Measurements from ENCODE around the gene PLCXD1.

PLCXD1 gene

GRCh38 chrX:291411-291901 is 10.3 kb downstream of the PLCXD1 start:
- H3K36me3 ChIP-seq, result peaks cover 64% of the 10 kb centered on the region
- no peak overlapping the region for H3K27ac ChIP-seq
- H3K4me3 ChIP-seq (ENCODE audit: low read depth in 1 of 2, low read length in 1 of 2), result no peak overlapping the region
- TF ChIP-seq, protein P1, sequence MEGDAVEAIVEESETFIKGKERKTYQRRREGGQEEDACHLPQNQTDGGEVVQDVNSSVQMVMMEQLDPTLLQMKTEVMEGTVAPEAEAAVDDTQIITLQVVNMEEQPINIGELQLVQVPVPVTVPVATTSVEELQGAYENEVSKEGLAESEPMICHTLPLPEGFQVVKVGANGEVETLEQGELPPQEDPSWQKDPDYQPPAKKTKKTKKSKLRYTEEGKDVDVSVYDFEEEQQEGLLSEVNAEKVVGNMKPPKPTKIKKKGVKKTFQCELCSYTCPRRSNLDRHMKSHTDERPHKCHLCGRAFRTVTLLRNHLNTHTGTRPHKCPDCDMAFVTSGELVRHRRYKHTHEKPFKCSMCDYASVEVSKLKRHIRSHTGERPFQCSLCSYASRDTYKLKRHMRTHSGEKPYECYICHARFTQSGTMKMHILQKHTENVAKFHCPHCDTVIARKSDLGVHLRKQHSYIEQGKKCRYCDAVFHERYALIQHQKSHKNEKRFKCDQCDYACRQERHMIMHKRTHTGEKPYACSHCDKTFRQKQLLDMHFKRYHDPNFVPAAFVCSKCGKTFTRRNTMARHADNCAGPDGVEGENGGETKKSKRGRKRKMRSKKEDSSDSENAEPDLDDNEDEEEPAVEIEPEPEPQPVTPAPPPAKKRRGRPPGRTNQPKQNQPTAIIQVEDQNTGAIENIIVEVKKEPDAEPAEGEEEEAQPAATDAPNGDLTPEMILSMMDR (IDR thresholded peaks at IDR 0.05), result no peak
- no peaks in the 10 kb centered on the region for H3K27me3 ChIP-seq
- H3K4me1 ChIP-seq (ENCODE audit: control insufficient read depth in 1 of 2, insufficient read depth in 1 of 2, low read depth in 1 of 2, low read length in 1 of 2), result no peaks in the 10 kb centered on the region
- no peaks in the 10 kb centered on the region for H3K9me3 ChIP-seq

DNA sequence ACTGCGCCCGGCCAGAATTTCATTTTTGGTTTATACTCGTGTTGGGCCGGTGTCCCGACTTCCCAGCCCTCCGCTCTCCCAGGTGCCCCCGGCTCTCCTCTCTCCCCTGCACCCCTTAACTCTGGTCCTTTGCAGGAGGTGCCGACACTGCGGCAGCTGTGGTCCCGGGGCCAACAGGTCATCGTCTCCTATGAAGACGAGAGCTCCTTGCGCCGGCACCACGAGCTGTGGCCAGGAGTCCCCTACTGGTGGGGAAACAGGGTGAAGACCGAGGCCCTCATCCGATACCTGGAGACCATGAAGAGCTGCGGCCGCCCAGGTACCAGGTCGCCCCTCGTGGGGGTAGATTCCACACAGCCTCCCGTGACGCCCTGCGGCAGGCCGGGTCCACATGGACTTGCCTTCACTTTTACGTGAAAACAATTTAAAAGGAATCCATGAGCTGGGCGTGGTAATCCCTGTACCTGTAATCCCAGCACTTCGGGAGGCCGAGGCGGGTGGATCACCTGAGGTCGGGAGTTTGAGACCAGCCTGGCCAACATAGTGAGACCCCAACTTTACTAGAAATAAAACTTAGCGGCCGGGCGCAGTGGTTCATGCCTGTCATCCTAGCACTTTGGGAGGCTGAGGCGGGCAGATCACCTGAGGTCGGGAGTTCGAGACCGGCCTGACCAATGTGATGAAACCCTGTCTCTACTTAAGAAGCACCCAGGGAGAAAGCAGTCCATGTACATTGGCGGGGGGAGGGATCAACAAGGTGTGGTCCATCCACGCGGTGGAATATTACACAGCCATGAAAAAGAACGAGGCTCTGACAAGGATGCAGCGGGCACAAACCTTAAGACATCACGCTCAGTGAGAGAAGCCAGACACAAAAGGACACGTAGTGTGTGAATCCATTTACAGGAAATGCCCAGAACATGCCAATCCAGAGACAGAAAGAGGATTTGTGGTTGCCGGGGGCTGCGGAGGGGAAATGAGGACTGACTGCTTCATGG is 12.0 kb downstream of the PLCXD1 start:
- Histone ChIP-seq H3K4me1 (ENCODE audit: control insufficient read depth in 1 of 2, insufficient read depth in 1 of 2, low read depth in 1 of 2, low read length in 1 of 2) (no peaks in the 10 kb centered on the region), H3K27me3 (no peaks in the 10 kb centered on the region), H3K27ac (no peak overlapping the region), H3K4me3 (ENCODE audit: low read depth in 1 of 2, low read length in 1 of 2) (no peak overlapping the region), H3K9me3 (no peaks in the 10 kb centered on the region), H3K36me3 (peaks cover 60% of the 10 kb centered on the region)
- TF ChIP-seq, protein P1 (IDR thresholded peaks at IDR 0.05), result no peak

- Histone ChIP-seq H3K27ac (no peak overlapping the region), H3K4me3 (ENCODE audit: low read depth in 1 of 2, low read length in 1 of 2) (no peak overlapping the region), H3K9me3 (no peaks in the 10 kb centered on the region), H3K4me1 (ENCODE audit: control insufficient read depth in 1 of 2, insufficient read depth in 1 of 2, low read depth in 1 of 2, low read length in 1 of 2) (no peaks in the 10 kb centered on the region), H3K36me3 (peaks cover 53% of the 10 kb centered on the region), H3K27me3 (no peaks in the 10 kb centered on the region)
- TF ChIP-seq, protein P1 (IDR thresholded peaks at IDR 0.05), result no peak
Measured at GRCh38 chrX:295136-295535, 14.0 kb downstream of the PLCXD1 start.

GRCh38 chrX:298993-299392 is 17.8 kb downstream of the PLCXD1 start:
- H3K4me3 ChIP-seq (ENCODE audit: low read depth in 1 of 2, low read length in 1 of 2), result no peak overlapping the region
- H3K27ac ChIP-seq, result no peak overlapping the region
- no peaks in the 10 kb centered on the region for H3K27me3 ChIP-seq
- no peaks in the 10 kb centered on the region for H3K9me3 ChIP-seq
- TF ChIP-seq, protein P1 (IDR thresholded peaks at IDR 0.05), result no peak
- peaks cover 42% of the 10 kb centered on the region for H3K36me3 ChIP-seq
- H3K4me1 ChIP-seq (ENCODE audit: control insufficient read depth in 1 of 2, insufficient read depth in 1 of 2, low read depth in 1 of 2, low read length in 1 of 2), result no peaks in the 10 kb centered on the region

- Histone ChIP-seq H3K27ac (no peak overlapping the region), H3K27me3 (no peaks in the 10 kb centered on the region), H3K36me3 (peaks cover 48% of the 10 kb centered on the region), H3K4me1 (ENCODE audit: control insufficient read depth in 1 of 2, insufficient read depth in 1 of 2, low read depth in 1 of 2, low read length in 1 of 2) (no peaks in the 10 kb centered on the region), H3K9me3 (no peaks in the 10 kb centered on the region), H3K4me3 (ENCODE audit: low read depth in 1 of 2, low read length in 1 of 2) (no peak overlapping the region)
- TF ChIP-seq, protein P1 (IDR thresholded peaks at IDR 0.05), result no peak
Measured at GRCh38 chrX:300334-300733, 19.2 kb downstream of the PLCXD1 start.
